ENCODE data around the gene CAMKMT. TPM values are rescaled to one million over a fixed set of nuclear protein-coding genes. Genes with fewer than 3 reads are reported as not detected.

Gene CAMKMT
- total RNA-seq, 1 donor from 2014 or later, result 11.9 TPM

DNA sequence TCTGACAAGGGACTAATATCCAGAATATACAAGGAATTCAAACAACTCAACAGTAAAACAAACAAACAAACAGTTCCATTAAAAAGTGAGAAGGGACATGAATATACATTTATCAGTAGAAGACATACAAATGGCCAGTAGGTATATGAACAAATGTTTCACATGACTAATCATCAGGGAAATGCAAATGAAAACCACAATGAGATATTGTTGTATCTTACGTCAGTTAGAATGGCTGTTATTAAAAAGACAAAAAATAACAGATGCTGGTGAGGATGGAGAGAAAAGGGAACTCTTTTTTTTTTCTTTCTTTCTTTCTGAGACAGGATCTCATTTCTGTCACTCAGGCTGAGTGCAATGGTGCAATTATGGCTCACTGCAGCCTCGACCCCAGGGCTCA lies 175.5 kb downstream of the CAMKMT start:
- peaks cover 2% of the 10 kb centered on the region for H3K4me1 Mint-ChIP-seq
- no peak overlapping the region for H3K27ac Mint-ChIP-seq (ENCODE audit: unreplicated experiment)
- no peak for TF ChIP-seq CTCF (conservative IDR thresholded peaks at IDR 0.05)
- H3K27me3 Mint-ChIP-seq (ENCODE audit: low read depth), result no peaks in the 10 kb centered on the region
- H3K9me3 Mint-ChIP-seq, result peaks cover 10% of the 10 kb centered on the region
- DNase-seq (ENCODE audit: low read depth, low spot score), result no peak
- peaks cover 13% of the 10 kb centered on the region for H3K36me3 Mint-ChIP-seq (ENCODE audit: low read depth)
- H3K4me3 Mint-ChIP-seq, result no peak overlapping the region

GRCh38 chr2:44542520-44542919 lies 180.8 kb downstream of the CAMKMT start:
- no peak for TF ChIP-seq CTCF (conservative IDR thresholded peaks at IDR 0.05)
- Mint-ChIP-seq H3K4me3 (no peak overlapping the region), H3K27me3 (ENCODE audit: low read depth) (no peaks in the 10 kb centered on the region), H3K4me1 (peaks cover 34% of the 10 kb centered on the region), H3K9me3 (peaks cover 2% of the 10 kb centered on the region), H3K27ac (ENCODE audit: unreplicated experiment) (no peak overlapping the region), H3K36me3 (ENCODE audit: low read depth) (no peaks in the 10 kb centered on the region)
- DNase-seq (ENCODE audit: low read depth, low spot score), result no peak

GRCh38 chr2:44543773-44544725 lies 182.3 kb downstream of the CAMKMT start:
- peaks cover 49% of the 10 kb centered on the region for H3K4me1 Mint-ChIP-seq
- DNase-seq (ENCODE audit: low read depth, low spot score), result no peak
- no peaks in the 10 kb centered on the region for H3K9me3 Mint-ChIP-seq
- no peak for TF ChIP-seq CTCF (conservative IDR thresholded peaks at IDR 0.05)
- H3K4me3 Mint-ChIP-seq, result peak overlapping the region; percentile 31
- H3K27ac Mint-ChIP-seq (ENCODE audit: unreplicated experiment), result peak overlapping the region; percentile 82
- no peaks in the 10 kb centered on the region for H3K27me3 Mint-ChIP-seq (ENCODE audit: low read depth)
- H3K36me3 Mint-ChIP-seq (ENCODE audit: low read depth), result no peaks in the 10 kb centered on the region

DNA sequence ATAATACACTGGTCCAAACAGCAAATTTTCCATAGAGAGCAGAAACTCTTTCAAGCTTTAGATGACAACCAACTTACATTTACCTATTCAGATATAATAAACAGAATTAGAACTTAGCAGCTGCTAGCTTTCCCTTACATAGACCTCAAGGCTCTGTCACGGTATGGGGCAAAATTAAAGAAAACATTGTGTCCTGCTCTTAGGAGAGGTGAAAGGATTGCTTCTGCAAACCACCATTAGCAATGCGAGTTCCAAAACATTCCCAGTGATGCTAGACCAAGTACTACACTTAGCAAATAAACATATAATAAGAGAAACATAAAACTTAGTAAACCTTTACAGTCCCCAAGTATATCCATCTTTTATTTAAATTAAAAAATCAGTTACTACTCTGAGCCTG lies 183.3 kb downstream of the CAMKMT start:
- peaks cover 55% of the 10 kb centered on the region for H3K4me1 Mint-ChIP-seq
- no peaks in the 10 kb centered on the region for H3K36me3 Mint-ChIP-seq (ENCODE audit: low read depth)
- TF ChIP-seq CTCF (conservative IDR thresholded peaks at IDR 0.05), result no peak
- H3K9me3 Mint-ChIP-seq, result no peaks in the 10 kb centered on the region
- no peak overlapping the region for H3K27ac Mint-ChIP-seq (ENCODE audit: unreplicated experiment)
- H3K4me3 Mint-ChIP-seq, result no peak overlapping the region
- no peaks in the 10 kb centered on the region for H3K27me3 Mint-ChIP-seq (ENCODE audit: low read depth)
- DNase-seq (ENCODE audit: low read depth, low spot score), result no peak

DNA sequence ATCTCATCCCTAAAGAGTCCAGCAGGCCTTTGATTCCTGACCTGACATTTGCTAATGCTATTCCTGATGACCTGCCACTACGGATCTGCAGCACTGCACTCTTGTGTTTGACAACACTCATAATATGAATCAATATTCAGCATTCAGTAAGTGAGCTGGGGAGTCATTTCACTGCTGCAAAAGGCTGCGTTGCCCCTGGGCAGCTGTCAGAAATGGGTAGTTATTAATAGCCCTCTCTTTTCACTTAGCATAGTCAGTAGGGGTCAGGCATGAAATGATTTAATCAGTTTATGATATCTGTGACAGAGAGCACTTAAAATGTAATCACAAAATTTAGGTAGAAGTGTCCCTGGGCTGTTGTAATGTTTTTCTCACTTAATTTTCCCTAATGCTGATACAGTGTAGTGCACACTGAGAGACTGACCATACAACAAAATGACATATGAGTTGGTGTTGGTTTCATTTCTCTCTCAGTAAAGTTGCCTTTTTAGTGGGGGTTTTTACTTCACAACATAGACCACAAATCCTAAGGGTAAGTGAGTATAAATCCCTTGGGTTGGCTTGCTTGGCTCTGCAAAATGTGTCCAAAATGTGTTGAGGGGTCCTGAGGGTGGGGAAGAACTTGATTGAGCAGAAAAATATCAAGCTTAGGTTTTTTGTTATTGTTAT lies 184.8 kb downstream of the CAMKMT start:
- no peak for DNase-seq (ENCODE audit: low read depth, low spot score)
- no peak overlapping the region for H3K27ac Mint-ChIP-seq (ENCODE audit: unreplicated experiment)

More for the DNA sequence above, 184.8 kb downstream of the CAMKMT start:
- no peaks in the 10 kb centered on the region for H3K27me3 Mint-ChIP-seq (ENCODE audit: low read depth)
- no peaks in the 10 kb centered on the region for H3K9me3 Mint-ChIP-seq
- H3K4me1 Mint-ChIP-seq, result peaks cover 55% of the 10 kb centered on the region
- TF ChIP-seq CTCF (conservative IDR thresholded peaks at IDR 0.05), result no peak
- no peaks in the 10 kb centered on the region for H3K36me3 Mint-ChIP-seq (ENCODE audit: low read depth)
- no peak overlapping the region for H3K4me3 Mint-ChIP-seq

Data from neural crest cell (in vitro differentiated cells).